Testis (tissue), 3 donors: ENCODE data around the gene RNF151. TPM values are rescaled to one million over a fixed set of nuclear protein-coding genes. Genes with fewer than 3 reads are reported as not detected.
A peak's percentile ranks its signal among the peaks of the same experiment; 100 is the strongest.

Experiments
- DNase-seq: peaks from one replicate; pipeline ENCODE4 v3.0.0-alpha.2; 2019
- H3K27ac ChIP-seq, 2 donors: fragments of 200-600 bp; sonication (generic); one replicate each; pipeline ENCODE4 v1.5.1; 2019
- H3K27me3 ChIP-seq: fragments of 200-600 bp; sonication (generic); one replicate; pipeline ENCODE4 v1.5.1; 2019
- H3K36me3 ChIP-seq: fragments of 200-600 bp; sonication (generic); one replicate; pipeline ENCODE4 v1.5.1; 2017; ENCODE audit warnings: low read depth; ENCODE audit errors: missing control alignments
- H3K4me1 ChIP-seq: fragments of 200-600 bp; sonication (generic); one replicate; pipeline ENCODE4 v1.5.1; 2019
- H3K4me3 ChIP-seq, 2 donors: fragments of 200-600 bp; sonication (generic); one replicate each; pipeline ENCODE4 v1.5.1; 2017 to 2019
- H3K9me3 ChIP-seq: fragments of 200-600 bp; sonication (generic); one replicate; pipeline ENCODE4 v1.5.1; 2017
- POLR2A ChIP-seq: fragments of 450-650 bp; IDR thresholded peaks from one replicate; pipeline ENCODE4 v1.6.1; 2017; ENCODE audit warnings: antibody characterized with exemption, mild to moderate bottlenecking, moderate library complexity
- WGBS, 2 donors: methylation state at CpG; one replicate each; pipeline ENCODE4 v1.1.5; 2018; 5-methylcytosine and 5-hydroxymethylcytosine counted together
- intact Hi-C: fragments of 100-400 bp; cut with DNase I; formaldehyde crosslinking; loops from one replicate; pipeline ENCODE4 v1.15.1; 2023; ENCODE audit warnings: low total_unique reads
- polyA plus RNA-seq: library from polyadenylated mRNA; stranded (reverse); fragments of 350-450 nt; fragmentation: Illumina TruSeq; extraction: RNeasy Lipid Tissue Mini Kit (QIAGEN cat#74804); gene quantifications from one replicate; pipeline ENCODE4 v1.2.3, GENCODE V29; 2014; ENCODE audit warnings: low read depth, low replicate concordance; ENCODE audit not compliant: insufficient read depth
- total RNA-seq, 2 donors: library from RNA; depleted of rRNA; stranded (reverse); fragments of >200 nt; gene quantifications; one replicate each; pipeline ENCODE4 v1.2.3, GENCODE V29; 2016
- TF ChIP-seq, protein P1 (sequence below), 3 experiments: fragments of 450-650 bp in 2 of 3; fragments of 200-600 bp in 1 of 3; sonication (generic) in 1 of 3; IDR thresholded peaks; one replicate each; pipeline ENCODE4 v1.5.1; 2016 to 2019; ENCODE audit warnings: antibody characterized with exemption in 3 of 3, mild to moderate bottlenecking in 2 of 3, moderate library complexity in 1 of 3

RNF151 gene
- total and polyA plus RNA-seq, 3 donors from 2014 or later, result 86.7 to 210 (median 153) TPM

DNA sequence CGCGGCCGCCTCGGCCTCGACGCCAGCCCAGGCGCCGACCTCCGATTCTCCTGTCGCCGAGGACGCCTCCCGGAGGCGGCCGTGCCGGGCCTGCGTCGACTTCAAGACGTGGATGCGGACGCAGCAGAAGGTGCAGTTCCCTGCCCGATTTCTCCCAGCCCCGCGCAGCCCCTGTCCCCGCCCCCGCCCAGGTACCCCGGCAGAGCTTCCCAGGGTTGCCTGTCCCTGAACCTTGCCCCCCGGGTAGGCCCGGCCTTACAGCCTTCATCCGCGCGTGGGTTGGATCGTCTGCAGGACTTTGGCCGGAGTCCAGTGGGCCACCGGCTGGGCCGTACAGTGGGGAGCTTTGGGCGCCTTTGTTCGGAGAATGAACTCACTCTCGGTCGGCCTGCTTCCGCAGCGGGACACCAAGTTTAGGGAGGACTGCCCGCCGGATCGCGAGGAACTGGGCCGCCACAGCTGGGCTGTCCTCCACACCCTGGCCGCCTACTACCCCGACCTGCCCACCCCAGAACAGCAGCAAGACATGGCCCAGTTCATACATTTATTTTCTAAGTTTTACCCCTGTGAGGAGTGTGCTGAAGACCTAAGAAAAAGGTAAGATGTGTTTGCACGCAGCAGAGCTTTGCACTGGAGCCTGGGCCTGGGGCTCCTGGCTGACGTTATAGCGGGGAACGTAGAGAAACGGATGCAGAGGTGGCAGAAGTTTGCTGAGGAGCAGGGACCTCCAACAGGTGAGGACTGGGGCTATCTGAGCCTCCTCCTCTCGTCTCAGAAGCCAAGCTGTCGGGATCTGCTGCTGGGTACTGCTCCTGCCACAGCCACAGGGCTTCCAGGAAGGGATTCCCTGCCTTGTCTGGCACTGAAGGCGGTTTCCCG lies 17.9 kb downstream of the RNF151 start:
- Histone ChIP-seq H3K27me3 (no peaks in the 10 kb centered on the region), H3K4me1 (peaks cover 15% of the 10 kb centered on the region), H3K9me3 (no peaks in the 10 kb centered on the region), H3K27ac (peak overlapping the region in 1 of 2 donors; percentile 64), H3K36me3 (no peaks in the 10 kb centered on the region), H3K4me3 (peak overlapping the region; percentile 77 to 79)
- WGBS, 2 donors, result 7 to 17% methylated on average over 32 to 58 of the region's 58 CpGs
- DNase-seq, result no peak
- intact Hi-C loops, result no loop called here
- TF ChIP-seq, protein P1, sequence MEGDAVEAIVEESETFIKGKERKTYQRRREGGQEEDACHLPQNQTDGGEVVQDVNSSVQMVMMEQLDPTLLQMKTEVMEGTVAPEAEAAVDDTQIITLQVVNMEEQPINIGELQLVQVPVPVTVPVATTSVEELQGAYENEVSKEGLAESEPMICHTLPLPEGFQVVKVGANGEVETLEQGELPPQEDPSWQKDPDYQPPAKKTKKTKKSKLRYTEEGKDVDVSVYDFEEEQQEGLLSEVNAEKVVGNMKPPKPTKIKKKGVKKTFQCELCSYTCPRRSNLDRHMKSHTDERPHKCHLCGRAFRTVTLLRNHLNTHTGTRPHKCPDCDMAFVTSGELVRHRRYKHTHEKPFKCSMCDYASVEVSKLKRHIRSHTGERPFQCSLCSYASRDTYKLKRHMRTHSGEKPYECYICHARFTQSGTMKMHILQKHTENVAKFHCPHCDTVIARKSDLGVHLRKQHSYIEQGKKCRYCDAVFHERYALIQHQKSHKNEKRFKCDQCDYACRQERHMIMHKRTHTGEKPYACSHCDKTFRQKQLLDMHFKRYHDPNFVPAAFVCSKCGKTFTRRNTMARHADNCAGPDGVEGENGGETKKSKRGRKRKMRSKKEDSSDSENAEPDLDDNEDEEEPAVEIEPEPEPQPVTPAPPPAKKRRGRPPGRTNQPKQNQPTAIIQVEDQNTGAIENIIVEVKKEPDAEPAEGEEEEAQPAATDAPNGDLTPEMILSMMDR (IDR thresholded peaks at IDR 0.05), result no peak
- no peak for TF ChIP-seq POLR2A

DNA sequence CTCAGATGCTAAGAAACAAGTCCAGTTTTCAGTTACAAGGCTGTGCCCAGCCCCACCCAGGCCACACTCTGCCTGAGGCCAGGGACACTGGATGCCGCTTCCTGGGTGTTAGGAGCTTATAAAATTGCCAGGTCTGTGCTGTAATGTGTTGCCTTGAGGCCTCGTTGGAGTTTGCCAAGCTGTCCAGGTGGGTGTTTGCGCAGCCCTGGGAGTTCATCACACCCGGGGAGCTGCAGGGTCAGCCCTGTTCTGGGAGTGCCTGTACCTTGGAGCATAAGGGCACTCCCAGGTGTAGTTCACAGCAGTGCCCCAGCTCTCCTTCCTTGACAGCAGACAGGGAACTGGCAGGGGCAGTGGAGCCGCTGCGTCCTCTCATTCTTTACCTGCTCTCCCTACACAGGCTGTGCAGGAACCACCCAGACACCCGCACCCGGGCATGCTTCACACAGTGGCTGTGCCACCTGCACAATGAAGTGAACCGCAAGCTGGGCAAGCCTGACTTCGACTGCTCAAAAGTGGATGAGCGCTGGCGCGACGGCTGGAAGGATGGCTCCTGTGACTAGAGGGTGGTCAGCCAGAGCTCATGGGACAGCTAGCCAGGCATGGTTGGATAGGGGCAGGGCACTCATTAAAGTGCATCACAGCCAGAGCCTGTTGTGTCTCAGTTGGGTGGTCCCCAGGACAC lies 19.0 kb downstream of the RNF151 start:
- Histone ChIP-seq H3K4me3 (no peak overlapping the region), H3K4me1 (peaks cover 19% of the 10 kb centered on the region), H3K36me3 (no peaks in the 10 kb centered on the region), H3K9me3 (no peaks in the 10 kb centered on the region), H3K27ac (no peak overlapping the region), H3K27me3 (no peaks in the 10 kb centered on the region)
- intact Hi-C loops, result no loop called here
- DNase-seq, result no peak
- TF ChIP-seq, protein P1 (IDR thresholded peaks at IDR 0.05), result no peak
- no peak for TF ChIP-seq POLR2A
- 89 to 93% methylated on average over 5 to 14 of the region's 14 CpGs for whole genome bisulfite sequencing, 2 donors

GRCh38 chr16:1987198-1987597 lies 20.5 kb downstream of the RNF151 start:
- no peak overlapping the region for H3K4me3 ChIP-seq
- no peaks in the 10 kb centered on the region for H3K36me3 ChIP-seq
- WGBS, 2 donors, result 86% methylated on average over 10 of the region's 10 CpGs
- DNase-seq, result no peak
- no peaks in the 10 kb centered on the region for H3K27me3 ChIP-seq
- TF ChIP-seq POLR2A, result no peak
- TF ChIP-seq, protein P1 (IDR thresholded peaks at IDR 0.05), result no peak
- no peak overlapping the region for H3K27ac ChIP-seq
- intact Hi-C loops, result no loop called here
- H3K9me3 ChIP-seq, result no peaks in the 10 kb centered on the region
- H3K4me1 ChIP-seq, result peaks cover 24% of the 10 kb centered on the region

- Histone ChIP-seq H3K27ac (no peak within 1 kb of the TSS), H3K9me3 (no peaks in the 10 kb centered on the region), H3K27me3 (no peaks in the 10 kb centered on the region), H3K4me3 (peak within 1 kb of the TSS; percentile 26 to 52), H3K36me3 (no peaks in the 10 kb centered on the region), H3K4me1 (peaks cover 22% of the 10 kb centered on the region)
- WGBS, 2 donors, result 0 to 10% methylated on average over 7 to 53 of the region's 67 CpGs
- TF ChIP-seq, protein P1 (IDR thresholded peaks at IDR 0.05), result no peak
- TF ChIP-seq POLR2A, result no peak
- intact Hi-C loops, result no loop called here
- no peak for DNase-seq
These were observed 22.8 kb downstream of the RNF151 start, which contains the start of gene SYNGR3 for GRCh38 chr16:1989209-1990100. Gene SYNGR3, plus strand, starts transcription at chr16:1989970. Its CDS starts 133 bp downstream, at chr16:1990103.
